Heart left ventricle (tissue), 16 donors: Measurements from ENCODE around the gene GUCD1. TPM values are rescaled to one million over a fixed set of nuclear protein-coding genes. Genes with fewer than 3 reads are reported as not detected.
"Not testable (repeated sequence)": the region's sequence is repeated elsewhere in the genome, so short reads cannot be mapped to it uniquely, and the experiment has no call there.

ENCODE experiments used
- ATAC-seq, 4 donors: fragments of 200-7000 bp; cut with Tn5 transposase; one replicate each; pipeline ENCODE4 v1.9.1; 2020 to 2022; ENCODE audit warnings: moderate library complexity in 4 of 4, mild to moderate bottlenecking in 3 of 4, moderate number of reproducible peaks in 1 of 4
- DNase-seq, 5 donors: peaks; one replicate each; pipeline ENCODE4 v3.0.0-alpha.2; 2020
- H3K27ac ChIP-seq, 12 donors: fragments of 200-600 bp; sonication (generic) in 4 of 12; one replicate each; pipeline versions ENCODE4 v1.5.0 to v1.8.0; 2016 to 2022; ENCODE audit warnings: mild to moderate bottlenecking in 2 of 12
- H3K27me3 ChIP-seq, 9 donors: fragments of 200-600 bp; sonication (generic) in 2 of 9; one replicate each; pipeline versions ENCODE4 v1.5.1 to v1.8.0; 2016 to 2022; ENCODE audit warnings: mild to moderate bottlenecking in 3 of 9
- H3K36me3 ChIP-seq, 9 donors: fragments of 200-600 bp; sonication (generic) in 2 of 9; one replicate each; pipeline versions ENCODE4 v1.5.0 to v1.8.0; 2018 to 2022; ENCODE audit warnings: mild to moderate bottlenecking in 2 of 9
- H3K4me1 ChIP-seq, 12 donors: fragments of 200-600 bp; sonication (generic) in 4 of 12; one replicate each; pipeline versions ENCODE4 v1.5.0 to v1.8.0; 2016 to 2022; ENCODE audit warnings: mild to moderate bottlenecking in 3 of 12
- H3K4me3 ChIP-seq, 12 donors: fragments of 200-600 bp; sonication (generic) in 4 of 12; one replicate each; pipeline versions ENCODE4 v1.5.0 to v1.8.0; 2017 to 2022; ENCODE audit warnings: mild to moderate bottlenecking in 9 of 12, moderate library complexity in 4 of 12
- H3K9me3 ChIP-seq, 12 donors: fragments of 200-600 bp; sonication (generic) in 4 of 12; one replicate each; pipeline versions ENCODE4 v1.5.0 to v1.8.0; 2016 to 2022; ENCODE audit warnings: mild to moderate bottlenecking in 1 of 12
- CTCF ChIP-seq, 12 donors: fragments of 200-600 bp; sonication (generic) in 4 of 12; IDR thresholded peaks; one replicate each; pipeline versions ENCODE4 v1.5.0 to v1.8.0; 2018 to 2022; ENCODE audit warnings: antibody characterized with exemption in 12 of 12, mild to moderate bottlenecking in 5 of 12
- POLR2A ChIP-seq, 2 donors: fragments of 450-650 bp; IDR thresholded peaks; one replicate each; pipeline ENCODE4 v1.6.1; 2017; ENCODE audit warnings: antibody characterized with exemption in 2 of 2, mild to moderate bottlenecking in 2 of 2, moderate library complexity in 2 of 2
- WGBS, 4 donors: extraction: QIAGEN DNeasy Blood & Tissue Kit in 2 of 4; methylation state at CpG; one replicate each; pipeline versions ENCODE4 v1.1.5 to v1.1.7; 2013 to 2018; 5-methylcytosine and 5-hydroxymethylcytosine counted together
- intact Hi-C, 10 donors: fragments of 100-400 bp; cut with DNase I; formaldehyde crosslinking; loops; one replicate each; pipeline versions ENCODE4 v1.11.1 to v1.14.2; 2022
- polyA plus RNA-seq, 2 donors: library from polyadenylated mRNA; stranded (reverse); fragments of 200-250 nt; gene quantifications; one replicate each; pipeline ENCODE4 v1.2.3, GENCODE V29; 2013
- total RNA-seq, 9 donors: library from RNA; depleted of rRNA in 2 of 9; stranded (reverse); fragments of >200 nt in 2 of 9; fragmentation: NEBNext Ultra II Directional in 3 of 9; extraction: Animal tissue kit (Norgen Biotek cat#: 25700) in 3 of 9; gene quantifications; one replicate each; pipeline versions ENCODE4 v1.1.0 to v1.2.4, GENCODE V29; 2016 to 2023
- donor health status: ischemic (EF 13 %, LVEDD 7.1; RV severe dilation, severe dysfunction).
- donor health status: healthy with polysubstance abuse.
- donor health status: DM: no; HTN: yes; CAD: no.
- donor health status: DM: no; HTN: no; CAD: no.
- donor health status: ischemic (EF 25% LVEDD 6.9; RV normal size, moderate dysfunction).
- donor health status: ischemic (EF 25% LVEDD 5.7; RV mildly dilated, moderate dysfunction).
- donor health status: healthy.
- donor health status: DM: yes; HTN: yes; CAD: no.
- donor health status: ischemic (EF 35%, LVEDD 5.7; RV mildly dilated, moderate dysfunction).
- donor health status: nonischemic (EF 11% LVEDD 7.7; RV severe dilation, severe dysfunction).
- donor health status: DM: yes; HTN: yes; CAD: no.
- donor health status: PGD.
- donor health status: ischemic (EF 29% LVEDD 5.4; RV normal size, mild dysfunction).
- donor health status: nonischemic (EF 23%, LVEDD 6.1; RV moderate dilation, normal function).

GUCD1 gene
- total and polyA plus RNA-seq, 11 donors: 147 to 487 (median 186) TPM

- intact Hi-C loops: loop anchor here in 1 of 10 donors (10.0 kb wide), 1 partner anchor 927 kb away; no protein-coding TSS in a partner anchor
- DNase-seq (peak; percentile 65 to 88 (median 85)), ATAC-seq (peak; percentile 87 to 92 (median 88))
- 66 to 76% (median 69%) methylated on average over 6 to 12 of the region's 12 CpGs for WGBS, 4 donors
- Histone ChIP-seq H3K27me3 (no peaks in the 10 kb centered on the region), H3K4me1 (peaks cover 0 to 22% (median 0%) of the 10 kb centered on the region in 12 donors), H3K4me3 (no peak overlapping the region), H3K9me3 (no peaks in the 10 kb centered on the region), H3K36me3 (no peaks in the 10 kb centered on the region), H3K27ac (no peak overlapping the region)
- TF ChIP-seq CTCF (IDR thresholded peaks at IDR 0.05) (no peak), POLR2A (IDR thresholded peaks at IDR 0.05) (no peak)
Observed at GRCh38 chr22:24601217-24602104, 46.5 kb upstream of the GUCD1 start.

- peaks cover 0 to 22% (median 0%) of the 10 kb centered on the region in 12 donors for H3K4me1 ChIP-seq
- H3K36me3 ChIP-seq, DNase-seq, H3K27me3 ChIP-seq, ATAC-seq, H3K9me3 ChIP-seq, H3K4me3 ChIP-seq, H3K27ac ChIP-seq: not testable (repeated sequence)
- intact Hi-C loops: loop anchor here in 1 of 10 donors (10.0 kb wide), 1 partner anchor 925 kb away; no protein-coding TSS in a partner anchor
- 82 to 92% (median 87%) methylated on average over 2 to 3 of the region's 3 CpGs for WGBS, 4 donors
Observed at GRCh38 chr22:24599958-24600715, 45.2 kb upstream of the GUCD1 start.

GRCh38 chr22:24599514-24599913 lies 44.6 kb upstream of the GUCD1 start:
- 76 to 85% (median 81%) methylated on average over 8 of the region's 8 CpGs for WGBS, 4 donors
- Histone ChIP-seq H3K4me3 (no peak overlapping the region), H3K9me3 (no peaks in the 10 kb centered on the region), H3K27me3 (no peaks in the 10 kb centered on the region), H3K4me1 (peaks cover 0 to 22% (median 0%) of the 10 kb centered on the region in 12 donors), H3K27ac (no peak overlapping the region), H3K36me3 (no peaks in the 10 kb centered on the region)
- DNase-seq: no peak
- intact Hi-C loops: no loop called here
- no peak for ATAC-seq
- TF ChIP-seq CTCF (IDR thresholded peaks at IDR 0.05) (no peak), POLR2A (IDR thresholded peaks at IDR 0.05) (no peak)

GRCh38 chr22:24597076-24597475 lies 42.1 kb upstream of the GUCD1 start:
- intact Hi-C loops, H3K27ac ChIP-seq, H3K27me3 ChIP-seq, ATAC-seq, H3K9me3 ChIP-seq, H3K4me3 ChIP-seq, H3K36me3 ChIP-seq, DNase-seq: not testable (repeated sequence)
- H3K4me1 ChIP-seq: peaks cover 0 to 22% (median 6%) of the 10 kb centered on the region in 12 donors
- 87 to 94% (median 89%) methylated on average over 9 of the region's 9 CpGs for WGBS, 4 donors

- H3K27me3 ChIP-seq: no peaks in the 10 kb centered on the region
- H3K4me3 ChIP-seq: no peak overlapping the region
- H3K36me3 ChIP-seq: no peaks in the 10 kb centered on the region
- no peak for DNase-seq
- no peaks in the 10 kb centered on the region for H3K9me3 ChIP-seq
- TF ChIP-seq POLR2A (IDR thresholded peaks at IDR 0.05) (no peak), CTCF (IDR thresholded peaks at IDR 0.05) (no peak)
- H3K4me1 ChIP-seq: peaks cover 0 to 18% (median 5%) of the 10 kb centered on the region in 12 donors
- intact Hi-C loops: no loop called here
- no peak for ATAC-seq
- no peak overlapping the region for H3K27ac ChIP-seq
- 92 to 96% (median 93%) methylated on average over 4 of the region's 4 CpGs for WGBS, 4 donors
Observed at GRCh38 chr22:24595863-24596262, 40.9 kb upstream of the GUCD1 start.
